Fibroblast of the aortic adventitia (primary cell): ENCODE results near the gene GVQW3. TPM values are rescaled to one million over a fixed set of nuclear protein-coding genes. Genes with fewer than 3 reads are reported as not detected.

Source experiments
- DNase-seq: peaks from one replicate; pipeline ENCODE4 v3.0.0-alpha.2; 2010; ENCODE audit warnings: low read depth
- H3K4me3 ChIP-seq: 2 replicates; pipeline ENCODE4 v1.5.1; 2011; ENCODE audit warnings: low read depth, mild to moderate bottlenecking, control low read depth, low read length, moderate library complexity
- total RNA-seq: library from RNA; depleted of rRNA; stranded (reverse); fragments of >200 nt; gene quantifications from 2 replicates; pipeline ENCODE4 v1.2.3, GENCODE V29; 2012; ENCODE audit warnings: low replicate concordance
- TF ChIP-seq, protein P1 (sequence below): IDR thresholded peaks from 2 replicates; pipeline ENCODE4 v1.5.1; 2011; ENCODE audit warnings: mild to moderate bottlenecking, low read length, control low read depth, inconsistent platforms; ENCODE audit not compliant: insufficient read depth

The GVQW3 gene
- total RNA-seq, 1 donor: 4.2 TPM

DNA sequence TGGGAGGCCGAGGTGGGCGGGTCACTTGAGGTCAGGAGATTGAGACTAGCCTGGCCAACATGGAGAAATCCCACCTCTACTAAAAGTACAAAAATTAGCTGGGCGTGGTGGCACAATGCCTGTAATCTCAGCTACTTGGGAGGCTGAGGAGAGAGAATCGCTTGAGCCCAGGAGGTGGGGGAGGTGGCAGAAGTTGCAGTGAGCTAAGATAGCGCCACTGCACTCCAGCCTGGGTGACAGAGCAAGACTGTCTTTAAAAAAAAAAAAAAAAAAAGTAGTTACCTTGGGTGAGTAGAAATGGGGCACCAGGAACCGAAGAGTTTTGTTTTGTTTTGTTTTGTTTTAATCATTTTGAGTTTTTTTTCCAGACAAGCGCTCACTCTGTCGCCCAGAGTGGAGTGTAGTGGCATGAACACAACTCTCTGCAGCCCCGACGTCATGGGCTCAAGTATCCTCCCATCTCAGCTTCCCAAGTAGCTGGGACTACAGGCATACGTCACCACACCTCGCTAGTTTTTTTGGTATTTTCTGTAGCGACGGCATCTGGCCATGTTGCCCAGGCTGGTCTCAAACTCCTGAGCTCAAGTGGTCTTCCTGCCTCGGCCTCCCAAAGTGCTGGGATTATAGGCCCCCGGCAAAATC is 16.0 kb upstream of the GVQW3 start:
- no peak overlapping the region for H3K4me3 ChIP-seq
- no peak for DNase-seq
- TF ChIP-seq, protein P1, sequence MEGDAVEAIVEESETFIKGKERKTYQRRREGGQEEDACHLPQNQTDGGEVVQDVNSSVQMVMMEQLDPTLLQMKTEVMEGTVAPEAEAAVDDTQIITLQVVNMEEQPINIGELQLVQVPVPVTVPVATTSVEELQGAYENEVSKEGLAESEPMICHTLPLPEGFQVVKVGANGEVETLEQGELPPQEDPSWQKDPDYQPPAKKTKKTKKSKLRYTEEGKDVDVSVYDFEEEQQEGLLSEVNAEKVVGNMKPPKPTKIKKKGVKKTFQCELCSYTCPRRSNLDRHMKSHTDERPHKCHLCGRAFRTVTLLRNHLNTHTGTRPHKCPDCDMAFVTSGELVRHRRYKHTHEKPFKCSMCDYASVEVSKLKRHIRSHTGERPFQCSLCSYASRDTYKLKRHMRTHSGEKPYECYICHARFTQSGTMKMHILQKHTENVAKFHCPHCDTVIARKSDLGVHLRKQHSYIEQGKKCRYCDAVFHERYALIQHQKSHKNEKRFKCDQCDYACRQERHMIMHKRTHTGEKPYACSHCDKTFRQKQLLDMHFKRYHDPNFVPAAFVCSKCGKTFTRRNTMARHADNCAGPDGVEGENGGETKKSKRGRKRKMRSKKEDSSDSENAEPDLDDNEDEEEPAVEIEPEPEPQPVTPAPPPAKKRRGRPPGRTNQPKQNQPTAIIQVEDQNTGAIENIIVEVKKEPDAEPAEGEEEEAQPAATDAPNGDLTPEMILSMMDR: no peak

DNA sequence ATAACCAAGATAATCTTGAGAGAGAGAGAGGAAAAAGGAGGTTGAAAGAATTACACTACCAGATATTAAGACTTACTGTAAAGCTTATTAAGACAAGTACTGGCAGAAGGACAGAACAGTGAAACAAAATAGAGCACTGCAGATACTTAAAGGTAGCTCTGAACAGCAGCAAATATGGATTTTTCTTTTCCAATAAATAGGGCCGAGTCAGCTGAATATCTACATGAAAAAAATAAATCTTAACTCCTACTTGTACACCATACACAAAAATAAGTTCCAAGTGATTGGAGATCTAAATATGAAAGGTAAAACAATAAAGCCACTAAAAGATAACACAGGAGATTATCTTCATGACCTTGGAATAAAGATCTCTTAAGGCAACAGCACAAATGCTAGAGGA is 12.6 kb upstream of the GVQW3 start:
- TF ChIP-seq, protein P1: no peak
- no peak overlapping the region for H3K4me3 ChIP-seq
- DNase-seq: no peak

DNA sequence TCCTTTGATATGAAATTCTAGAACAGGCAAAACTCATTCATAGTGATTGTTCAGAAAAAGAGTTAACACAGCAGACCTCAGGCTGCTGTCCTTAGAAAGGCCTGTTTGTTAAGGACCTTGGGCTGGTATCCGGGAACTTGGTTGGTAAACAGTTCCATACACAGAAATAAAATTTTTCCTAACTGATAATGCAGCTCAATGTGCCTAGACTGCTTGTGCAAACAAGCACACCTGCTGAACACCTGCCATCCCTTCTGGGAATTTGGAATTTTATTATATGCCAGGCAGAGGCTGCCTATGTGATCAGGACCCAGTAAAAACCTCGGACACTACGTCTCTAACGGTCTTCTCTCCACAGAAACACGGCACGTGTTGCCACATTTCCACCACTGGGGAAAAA is 11.7 kb upstream of the GVQW3 start:
- no peak overlapping the region for H3K4me3 ChIP-seq
- DNase-seq: no peak
- TF ChIP-seq, protein P1: no peak

DNA sequence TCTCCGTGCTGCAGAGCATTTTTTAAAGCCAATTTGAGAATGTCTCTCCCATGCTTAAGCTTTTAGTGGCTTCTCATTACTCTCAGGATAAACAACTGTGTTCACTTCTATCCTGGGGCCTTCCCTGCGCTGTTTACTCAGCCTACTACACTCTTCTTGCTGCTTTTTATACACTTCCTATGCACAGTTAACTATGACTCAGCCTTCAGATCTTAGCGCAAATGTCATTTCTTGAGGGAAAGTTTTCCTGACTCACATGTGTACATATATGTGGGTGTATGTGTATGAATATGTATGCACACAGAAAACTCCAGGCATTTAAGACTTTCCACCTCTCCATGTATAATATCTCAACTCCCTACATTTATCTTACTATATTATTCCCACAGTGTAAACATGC is 10.0 kb upstream of the GVQW3 start:
- no peak overlapping the region for H3K4me3 ChIP-seq
- DNase-seq: peak; percentile 71
- TF ChIP-seq, protein P1: no peak

DNA sequence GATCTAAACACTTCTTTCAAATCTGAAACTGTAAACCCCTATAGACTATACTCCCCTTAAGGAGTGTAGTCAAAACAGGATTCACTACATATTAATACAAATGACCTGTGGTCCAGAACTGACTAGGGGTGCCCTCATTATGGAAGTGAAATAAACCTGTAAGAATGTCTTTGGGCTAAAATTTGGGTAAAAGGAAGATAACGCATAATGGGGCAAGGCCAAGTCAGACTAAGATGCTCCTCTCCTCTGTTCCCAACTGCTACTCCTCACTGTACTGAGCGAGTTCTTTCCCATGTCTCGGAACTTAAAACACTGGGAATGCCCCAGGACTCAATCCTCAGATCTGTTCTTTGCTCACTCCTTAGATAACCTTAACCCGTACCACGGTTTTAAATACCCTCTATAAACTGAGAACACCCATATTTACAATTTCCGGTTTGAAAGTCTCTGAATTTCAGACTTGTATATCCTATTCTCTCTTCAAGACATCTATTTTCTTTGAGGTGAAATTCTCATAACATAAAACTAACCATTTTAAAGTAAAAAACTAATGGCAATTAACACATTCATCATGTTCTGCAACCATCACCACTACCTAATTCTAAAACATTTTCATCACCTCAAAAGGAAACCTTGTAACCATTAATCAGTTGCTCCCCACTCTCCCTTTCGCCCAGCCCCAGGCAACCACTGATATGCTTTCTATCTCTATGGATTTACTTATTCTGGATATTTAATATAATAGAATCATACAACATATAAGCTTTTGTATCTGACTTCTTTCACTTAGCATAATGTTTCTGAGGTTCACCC is 4.2 kb upstream of the GVQW3 start:
- DNase-seq: no peak
- TF ChIP-seq, protein P1: no peak
- no peak overlapping the region for H3K4me3 ChIP-seq

DNA sequence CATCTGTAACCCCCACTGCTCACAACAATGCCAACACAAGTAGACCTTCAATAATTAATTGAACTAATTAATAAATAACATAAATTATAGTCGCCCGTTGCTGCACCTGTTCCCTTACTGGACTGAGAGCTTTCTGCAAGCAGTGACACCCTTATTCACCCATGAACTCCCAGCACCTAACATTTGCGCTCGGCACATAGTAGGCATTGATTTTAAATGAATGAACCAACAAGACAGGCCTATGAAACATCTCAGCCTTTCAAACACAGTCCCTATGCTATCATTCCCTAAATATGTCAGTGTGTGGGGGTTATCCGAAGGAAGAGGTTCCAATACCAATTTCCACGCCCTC is 1.3 kb upstream of the GVQW3 start:
- DNase-seq: no peak
- H3K4me3 ChIP-seq: peak overlapping the region; percentile 90
- TF ChIP-seq, protein P1: no peak
